ENCODE measurements around the gene CDC16.

DNA sequence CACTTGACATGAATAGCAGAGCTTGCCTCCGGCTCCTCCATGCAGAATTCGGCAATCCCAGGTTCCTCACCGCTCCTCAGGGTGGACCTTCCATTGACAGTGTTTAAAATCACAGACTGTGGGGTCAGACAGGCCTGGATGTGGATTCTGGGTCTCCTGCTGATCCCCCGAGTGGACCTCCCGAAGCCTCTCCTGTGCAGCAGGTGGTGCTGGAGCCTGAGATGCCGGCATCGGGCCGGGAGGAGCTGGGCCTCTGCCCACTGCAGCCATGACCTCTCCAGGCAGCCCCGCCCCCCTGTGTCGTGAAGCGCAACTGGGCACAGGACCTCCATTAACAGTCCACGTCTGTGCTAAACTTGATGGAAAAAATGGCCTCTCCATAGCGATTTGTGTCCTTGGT, 10.5 kb upstream of the CDC16 start:
- no peak for TF ChIP-seq POLR2A (IDR thresholded peaks at IDR 0.05; ENCODE audit: low read depth, low read length)
- no peak for TF ChIP-seq TAF1 (IDR thresholded peaks at IDR 0.05; ENCODE audit: borderline replicate concordance, low read depth, low read length)
- TF ChIP-seq POLR2AphosphoS5 (IDR thresholded peaks at IDR 0.05; ENCODE audit: low read depth, low read length): no peak

Data from GM12892 (cell line).